Right lobe of liver (tissue), 6 donors: ENCODE measurements around the gene ODAD2. TPM values are rescaled to one million over a fixed set of nuclear protein-coding genes. Genes with fewer than 3 reads are reported as not detected.
A peak's percentile ranks its signal among the peaks of the same experiment; 100 is the strongest.

ENCODE experiments used
- ATAC-seq, 4 donors: fragments of 200-7000 bp; cut with Tn5 transposase; one replicate each; pipeline ENCODE4 v1.9.1; 2020; ENCODE audit warnings: mild to moderate bottlenecking in 4 of 4, moderate library complexity in 4 of 4
- DNase-seq, 3 donors: peaks; one replicate each; pipeline ENCODE4 v3.0.0-alpha.2; 2020
- H3K27ac ChIP-seq, 3 donors: fragments of 200-600 bp; one replicate each; pipeline ENCODE4 v1.8.0; 2022
- H3K27me3 ChIP-seq, 2 donors: fragments of 200-600 bp; one replicate each; pipeline ENCODE4 v1.8.0; 2022
- H3K36me3 ChIP-seq, 4 donors: fragments of 200-600 bp; sonication (generic) in 1 of 4; one replicate each; pipeline versions ENCODE4 v1.5.1 to v1.8.0; 2017 to 2022; ENCODE audit warnings: control low read depth in 1 of 4
- H3K4me1 ChIP-seq, 4 donors: fragments of 200-600 bp; sonication (generic) in 1 of 4; one replicate each; pipeline versions ENCODE4 v1.5.1 to v1.8.0; 2017 to 2022; ENCODE audit warnings: control low read depth in 1 of 4
- H3K4me3 ChIP-seq, 3 donors: fragments of 200-600 bp; one replicate each; pipeline ENCODE4 v1.8.0; 2022
- H3K9me3 ChIP-seq, 4 donors: fragments of 200-600 bp; sonication (generic) in 1 of 4; one replicate each; pipeline versions ENCODE4 v1.5.1 to v1.8.0; 2017 to 2022; ENCODE audit warnings: control low read depth in 1 of 4
- POLR2A ChIP-seq: fragments of 450-650 bp; IDR thresholded peaks from one replicate; pipeline ENCODE4 v1.6.1; 2017; ENCODE audit warnings: antibody characterized with exemption, mild to moderate bottlenecking
- WGBS: methylation state at CpG from one replicate; pipeline ENCODE4 v1.1.6; 2018; ENCODE audit warnings: low coverage, low lambda C conversion rate; ENCODE audit not compliant: insufficient coverage; ENCODE audit errors: missing lambda C conversion rate; 5-methylcytosine and 5-hydroxymethylcytosine counted together
- intact Hi-C, 2 donors: fragments of 100-400 bp; cut with DNase I; formaldehyde crosslinking; loops; one replicate each; pipeline versions ENCODE4 v1.11.2 to v1.14.1; 2022
- total RNA-seq, 6 experiments: library from RNA; depleted of rRNA in 2 of 6; stranded (reverse); fragments of >200 nt in 2 of 6; fragmentation: NEBNext Ultra II Directional in 3 of 6; extraction: Animal tissue kit (Norgen Biotek cat#: 25700) in 3 of 6; gene quantifications; one replicate each; pipeline versions ENCODE4 v1.1.0 to v1.2.4, GENCODE V29; 2016 to 2023
- TF ChIP-seq, protein P1 (sequence below), 4 donors: fragments of 200-600 bp in 3 of 4; fragments of 450-650 bp in 1 of 4; IDR thresholded peaks; one replicate each; pipeline versions ENCODE4 v1.5.1 to v1.8.0; 2016 to 2022; ENCODE audit warnings: antibody characterized with exemption in 4 of 4, mild to moderate bottlenecking in 2 of 4
- donor health status: DM: no; HTN: yes; CAD: no.
- donor health status: DM: no; HTN: no; CAD: no.
- donor health status: DM: no; HTN: no; CAD: no.
- donor health status: DM: no; HTN: yes; CAD: no.
- donor health status: DM: no; HTN: yes; CAD: no.

ODAD2 gene
- total RNA-seq, 6 experiments from 2014 or later, result 0.44 to 0.81 (median 0.55) TPM; not detected in 3

- no peaks in the 10 kb centered on the region for H3K27me3 ChIP-seq
- WGBS, result 86% methylated on average over 7 of the region's 9 CpGs
These were observed 178.9 kb downstream of the ODAD2 start for GRCh38 chr10:27819781-27820531.

DNA sequence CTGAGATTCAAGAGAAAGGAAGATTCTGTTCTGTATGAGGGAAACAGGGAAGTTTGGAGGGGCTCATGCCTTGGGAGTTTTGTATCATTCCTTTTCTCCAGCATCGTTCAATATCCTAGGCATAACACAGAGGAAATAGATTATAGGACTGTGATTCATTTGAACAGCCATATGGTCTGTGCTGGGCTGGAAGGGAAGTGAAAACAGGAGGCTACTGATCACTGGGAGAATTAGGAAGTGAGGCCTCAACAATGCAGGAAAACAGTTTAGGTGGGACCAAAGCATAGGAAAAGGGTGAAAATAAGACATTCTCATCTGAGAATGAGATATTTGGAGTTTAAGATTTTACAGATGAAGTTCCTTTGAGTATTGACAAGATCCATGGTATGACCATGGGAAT, 182.6 kb downstream of the ODAD2 start:
- ATAC-seq (no peak), DNase-seq (no peak)
- intact Hi-C loops, result no loop called here
- Histone ChIP-seq H3K36me3 (no peaks in the 10 kb centered on the region), H3K9me3 (no peaks in the 10 kb centered on the region), H3K27me3 (no peaks in the 10 kb centered on the region), H3K4me3 (no peak overlapping the region), H3K27ac (no peak overlapping the region), H3K4me1 (no peaks in the 10 kb centered on the region)
- TF ChIP-seq POLR2A, result no peak
- TF ChIP-seq, protein P1, sequence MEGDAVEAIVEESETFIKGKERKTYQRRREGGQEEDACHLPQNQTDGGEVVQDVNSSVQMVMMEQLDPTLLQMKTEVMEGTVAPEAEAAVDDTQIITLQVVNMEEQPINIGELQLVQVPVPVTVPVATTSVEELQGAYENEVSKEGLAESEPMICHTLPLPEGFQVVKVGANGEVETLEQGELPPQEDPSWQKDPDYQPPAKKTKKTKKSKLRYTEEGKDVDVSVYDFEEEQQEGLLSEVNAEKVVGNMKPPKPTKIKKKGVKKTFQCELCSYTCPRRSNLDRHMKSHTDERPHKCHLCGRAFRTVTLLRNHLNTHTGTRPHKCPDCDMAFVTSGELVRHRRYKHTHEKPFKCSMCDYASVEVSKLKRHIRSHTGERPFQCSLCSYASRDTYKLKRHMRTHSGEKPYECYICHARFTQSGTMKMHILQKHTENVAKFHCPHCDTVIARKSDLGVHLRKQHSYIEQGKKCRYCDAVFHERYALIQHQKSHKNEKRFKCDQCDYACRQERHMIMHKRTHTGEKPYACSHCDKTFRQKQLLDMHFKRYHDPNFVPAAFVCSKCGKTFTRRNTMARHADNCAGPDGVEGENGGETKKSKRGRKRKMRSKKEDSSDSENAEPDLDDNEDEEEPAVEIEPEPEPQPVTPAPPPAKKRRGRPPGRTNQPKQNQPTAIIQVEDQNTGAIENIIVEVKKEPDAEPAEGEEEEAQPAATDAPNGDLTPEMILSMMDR (IDR thresholded peaks at IDR 0.05), result no peak
- 50% methylated on average over 1 of the region's 1 CpG for WGBS

More at GRCh38 chr10:27819781-27820531, 178.9 kb downstream of the ODAD2 start:
- Histone ChIP-seq H3K9me3 (no peaks in the 10 kb centered on the region), H3K4me3 (no peak overlapping the region), H3K27ac (no peak overlapping the region), H3K36me3 (no peaks in the 10 kb centered on the region), H3K4me1 (no peaks in the 10 kb centered on the region)
- intact Hi-C loops, result no loop called here
- TF ChIP-seq, protein P1 (IDR thresholded peaks at IDR 0.05), result no peak
- no peak for TF ChIP-seq POLR2A
- peak in 2 of 4 donors; percentile 34 to 65 for ATAC-seq
- DNase-seq, result no peak

DNA sequence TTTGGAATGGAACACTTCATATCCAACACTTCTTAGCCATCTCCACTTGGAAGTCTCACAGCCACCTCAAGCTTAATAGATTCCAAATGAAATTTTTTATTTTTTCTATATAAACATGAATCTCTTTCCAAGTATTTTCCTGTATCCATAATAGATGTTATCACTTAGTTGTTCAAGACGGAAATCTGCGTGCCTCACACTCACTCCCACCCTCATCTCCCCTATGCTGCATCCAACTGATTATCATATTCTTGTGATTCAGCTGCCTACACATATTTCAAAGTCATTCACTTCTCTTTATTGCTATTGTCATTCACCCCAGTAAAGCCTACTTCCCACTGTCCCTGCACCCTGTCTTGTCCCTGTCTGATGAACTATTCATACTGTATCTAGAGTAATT, 183.0 kb downstream of the ODAD2 start:
- TF ChIP-seq, protein P1 (IDR thresholded peaks at IDR 0.05), result no peak
- TF ChIP-seq POLR2A, result no peak
- no peak overlapping the region for H3K27ac ChIP-seq
- H3K4me1 ChIP-seq, result no peaks in the 10 kb centered on the region
- intact Hi-C loops, result no loop called here
- DNase-seq (no peak), ATAC-seq (no peak)
- H3K27me3 ChIP-seq, result no peaks in the 10 kb centered on the region
- no peaks in the 10 kb centered on the region for H3K36me3 ChIP-seq
- no peaks in the 10 kb centered on the region for H3K9me3 ChIP-seq
- H3K4me3 ChIP-seq, result no peak overlapping the region
- 60% methylated on average over 2 of the region's 2 CpGs for WGBS

GRCh38 chr10:27815261-27815660, 183.6 kb downstream of the ODAD2 start:
- 30% methylated on average over 3 of the region's 3 CpGs for WGBS
- Histone ChIP-seq H3K4me3 (no peak overlapping the region), H3K9me3 (no peaks in the 10 kb centered on the region), H3K4me1 (no peaks in the 10 kb centered on the region), H3K27ac (no peak overlapping the region), H3K27me3 (no peaks in the 10 kb centered on the region), H3K36me3 (no peaks in the 10 kb centered on the region)
- no peak for DNase-seq
- intact Hi-C loops, result no loop called here
- no peak for ATAC-seq
- no peak for TF ChIP-seq POLR2A
- TF ChIP-seq, protein P1 (IDR thresholded peaks at IDR 0.05), result no peak
